Thoracic aorta (tissue), 2 donors: ENCODE measurements around the gene XXYLT1. TPM values are rescaled to one million over a fixed set of nuclear protein-coding genes. Genes with fewer than 3 reads are reported as not detected.

Experiments
- ATAC-seq: fragments of 150-250 bp; one replicate; pipeline ENCODE4 v1.8.0; 2017; ENCODE audit warnings: low read depth; ENCODE audit not compliant: insufficient number of reproducible peaks, low FRiP score
- DNase-seq: peaks from one replicate; pipeline ENCODE4 v3.0.0-alpha.2; 2020; ENCODE audit warnings: low spot score
- H3K27ac ChIP-seq, 2 donors: fragments of 200-600 bp; sonication (generic); 1 replicate in 1 of 2; 2 replicates in 1 of 2; pipeline ENCODE4 v1.5.1; 2016; ENCODE audit warnings: mild to moderate bottlenecking in 2 of 2, moderate library complexity in 2 of 2
- H3K27me3 ChIP-seq: fragments of 200-600 bp; sonication (generic); replicated peaks from 2 replicates; pipeline ENCODE4 v1.6.0; 2016; ENCODE audit warnings: mild to moderate bottlenecking; ENCODE audit not compliant: insufficient read depth
- H3K36me3 ChIP-seq: fragments of 200-600 bp; sonication (generic); one replicate; pipeline ENCODE4 v1.5.1; 2016
- H3K4me1 ChIP-seq, 2 donors: fragments of 200-600 bp; sonication (generic); 1 replicate in 1 of 2; 2 replicates in 1 of 2; pipeline versions ENCODE4 v1.5.1 to v1.6.0; 2016; ENCODE audit warnings: low read depth in 2 of 2, mild to moderate bottlenecking in 1 of 2; ENCODE audit not compliant: control insufficient read depth in 1 of 2
- H3K4me3 ChIP-seq: fragments of 200-600 bp; sonication (generic); 2 replicates; pipeline ENCODE4 v1.5.1; 2016; ENCODE audit warnings: mild to moderate bottlenecking
- H3K9me3 ChIP-seq: fragments of 200-600 bp; sonication (generic); 2 replicates; pipeline ENCODE4 v1.5.1; 2016
- total RNA-seq, 2 donors: library from RNA; depleted of rRNA; stranded (reverse); fragments of >200 nt; gene quantifications; one replicate each; pipeline versions ENCODE4 v1.1.0 to v1.2.3, GENCODE V29; 2016
- TF ChIP-seq, protein P1 (sequence below): fragments of 200-600 bp; sonication (generic); IDR thresholded peaks from one replicate; pipeline ENCODE4 v1.5.1; 2019; ENCODE audit warnings: antibody characterized with exemption

XXYLT1 gene
- total RNA-seq, 2 donors from 2014 or later: 17.7 to 21.2 TPM

DNA sequence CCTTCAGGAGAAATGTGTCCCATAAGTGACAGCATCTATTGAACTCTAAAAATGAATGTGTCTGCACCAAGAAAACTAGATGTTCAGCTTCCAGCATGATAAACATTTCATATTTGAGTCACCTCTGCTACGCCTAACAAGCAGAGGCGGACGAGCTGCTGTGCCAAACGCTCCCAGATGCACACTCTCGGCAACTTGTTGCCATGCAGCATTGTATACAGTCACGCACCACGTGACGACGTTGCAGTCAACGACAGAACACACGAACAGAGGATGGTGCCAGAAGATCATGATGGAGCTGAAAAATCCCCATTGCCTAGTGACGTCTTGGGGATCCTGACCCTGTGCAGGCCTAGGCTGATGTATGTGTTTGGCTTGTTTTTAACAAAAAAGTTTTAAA lies 137.5 kb downstream of the XXYLT1 start:
- TF ChIP-seq, protein P1, sequence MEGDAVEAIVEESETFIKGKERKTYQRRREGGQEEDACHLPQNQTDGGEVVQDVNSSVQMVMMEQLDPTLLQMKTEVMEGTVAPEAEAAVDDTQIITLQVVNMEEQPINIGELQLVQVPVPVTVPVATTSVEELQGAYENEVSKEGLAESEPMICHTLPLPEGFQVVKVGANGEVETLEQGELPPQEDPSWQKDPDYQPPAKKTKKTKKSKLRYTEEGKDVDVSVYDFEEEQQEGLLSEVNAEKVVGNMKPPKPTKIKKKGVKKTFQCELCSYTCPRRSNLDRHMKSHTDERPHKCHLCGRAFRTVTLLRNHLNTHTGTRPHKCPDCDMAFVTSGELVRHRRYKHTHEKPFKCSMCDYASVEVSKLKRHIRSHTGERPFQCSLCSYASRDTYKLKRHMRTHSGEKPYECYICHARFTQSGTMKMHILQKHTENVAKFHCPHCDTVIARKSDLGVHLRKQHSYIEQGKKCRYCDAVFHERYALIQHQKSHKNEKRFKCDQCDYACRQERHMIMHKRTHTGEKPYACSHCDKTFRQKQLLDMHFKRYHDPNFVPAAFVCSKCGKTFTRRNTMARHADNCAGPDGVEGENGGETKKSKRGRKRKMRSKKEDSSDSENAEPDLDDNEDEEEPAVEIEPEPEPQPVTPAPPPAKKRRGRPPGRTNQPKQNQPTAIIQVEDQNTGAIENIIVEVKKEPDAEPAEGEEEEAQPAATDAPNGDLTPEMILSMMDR: no peak

DNA sequence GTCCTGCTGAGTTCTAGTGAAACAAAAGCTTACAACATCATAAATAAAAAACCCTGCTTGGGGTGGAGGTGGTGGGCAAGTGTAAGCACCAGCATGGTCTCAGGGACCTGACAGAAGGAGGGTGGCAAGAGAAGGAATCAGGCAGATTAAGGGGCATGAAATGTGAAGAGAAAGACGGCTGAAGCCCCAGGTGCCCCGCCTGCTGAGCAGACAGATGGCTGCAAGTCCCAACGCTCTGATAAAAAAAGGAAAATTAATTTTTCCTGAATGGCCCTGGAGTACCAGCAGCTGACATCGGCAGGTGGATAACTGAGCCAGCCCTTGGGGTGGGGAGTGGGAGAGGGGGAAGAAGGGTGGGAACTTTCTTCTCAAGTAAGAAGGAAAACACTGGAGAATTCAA lies 137.9 kb downstream of the XXYLT1 start:
- TF ChIP-seq, protein P1: no peak
- no peak overlapping the region for H3K4me3 ChIP-seq

More for the DNA sequence above, 137.5 kb downstream of the XXYLT1 start:
- ATAC-seq (no peak), DNase-seq (no peak)
- no peaks in the 10 kb centered on the region for H3K9me3 ChIP-seq
- no peak overlapping the region for H3K4me3 ChIP-seq
- H3K36me3 ChIP-seq: no peaks in the 10 kb centered on the region
- no peaks in the 10 kb centered on the region for H3K27me3 ChIP-seq
- H3K4me1 ChIP-seq: no peaks in the 10 kb centered on the region
- H3K27ac ChIP-seq: no peak overlapping the region

DNA sequence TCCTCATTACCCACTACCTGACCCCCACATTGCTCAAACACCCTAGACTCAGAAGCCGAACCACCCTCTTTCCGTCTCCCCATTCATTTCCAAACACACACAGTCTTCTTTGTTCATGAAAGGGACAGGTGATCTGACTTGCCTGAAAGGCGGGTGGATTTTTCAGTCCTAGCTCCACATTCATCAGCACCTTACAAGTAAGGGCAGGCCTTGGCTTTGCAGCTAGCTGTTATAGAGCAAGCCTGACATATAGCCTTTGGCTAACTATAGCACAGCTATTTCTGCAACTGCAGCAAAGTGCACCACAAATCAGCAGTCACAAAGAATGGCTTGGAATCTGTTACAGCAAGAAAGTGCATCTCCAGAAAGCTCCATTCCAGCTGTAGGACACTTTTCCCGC lies 139.8 kb downstream of the XXYLT1 start:
- Histone ChIP-seq H3K9me3 (no peaks in the 10 kb centered on the region), H3K4me1 (no peaks in the 10 kb centered on the region), H3K27me3 (no peaks in the 10 kb centered on the region), H3K27ac (no peak overlapping the region), H3K4me3 (no peak overlapping the region), H3K36me3 (no peaks in the 10 kb centered on the region)
- TF ChIP-seq, protein P1: no peak
- ATAC-seq: no peak
- DNase-seq: no peak

More for the DNA sequence above, 137.9 kb downstream of the XXYLT1 start:
- Histone ChIP-seq H3K9me3 (no peaks in the 10 kb centered on the region), H3K4me1 (no peaks in the 10 kb centered on the region), H3K27ac (no peak overlapping the region), H3K36me3 (no peaks in the 10 kb centered on the region), H3K27me3 (no peaks in the 10 kb centered on the region)
- no peak for ATAC-seq
- DNase-seq: no peak

DNA sequence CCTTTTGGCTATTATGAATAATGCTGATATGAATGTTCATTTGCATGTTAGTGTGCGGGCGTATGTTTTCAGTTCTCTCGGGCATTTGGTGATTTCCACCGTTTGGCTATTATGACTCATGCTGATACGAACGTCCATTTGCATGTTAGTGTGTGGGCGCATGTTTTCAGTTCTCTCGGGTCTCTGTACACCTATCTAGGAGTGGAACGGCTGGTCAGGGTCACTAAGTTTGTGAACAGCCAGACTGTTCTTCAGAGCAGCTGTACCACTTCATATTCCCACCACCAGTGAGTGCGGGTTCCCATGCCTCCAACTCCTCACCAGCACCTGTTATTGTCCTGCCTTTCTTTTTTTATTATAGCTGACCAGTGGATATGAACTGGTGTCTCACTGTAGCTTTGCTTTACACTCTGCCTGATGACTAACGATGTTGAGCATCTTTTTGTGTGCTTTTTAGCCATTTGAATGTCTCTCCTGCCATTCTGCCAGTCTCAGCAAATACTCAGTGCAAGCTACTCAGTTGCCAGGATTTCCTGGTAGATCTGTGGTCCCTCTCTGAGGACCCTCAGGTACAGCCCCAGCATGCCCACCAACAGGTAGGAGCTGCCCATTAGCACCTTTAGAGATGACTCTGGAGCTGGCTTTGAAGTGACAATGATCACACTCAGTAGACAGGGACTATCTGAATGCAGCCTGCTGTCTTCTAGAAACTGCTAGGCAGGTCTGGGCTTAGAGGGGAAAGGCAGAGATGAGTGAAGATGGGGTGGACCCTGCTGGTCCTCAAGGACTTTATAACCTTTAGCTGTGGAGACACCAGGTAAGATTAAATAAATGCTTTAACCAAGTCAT lies 141.1 kb downstream of the XXYLT1 start:
- TF ChIP-seq, protein P1: no peak
- H3K27me3 ChIP-seq: no peaks in the 10 kb centered on the region
- no peaks in the 10 kb centered on the region for H3K9me3 ChIP-seq
- H3K36me3 ChIP-seq: no peaks in the 10 kb centered on the region
- no peak overlapping the region for H3K4me3 ChIP-seq
- no peak for ATAC-seq
- no peaks in the 10 kb centered on the region for H3K4me1 ChIP-seq
- H3K27ac ChIP-seq: no peak overlapping the region
- DNase-seq: no peak

DNA sequence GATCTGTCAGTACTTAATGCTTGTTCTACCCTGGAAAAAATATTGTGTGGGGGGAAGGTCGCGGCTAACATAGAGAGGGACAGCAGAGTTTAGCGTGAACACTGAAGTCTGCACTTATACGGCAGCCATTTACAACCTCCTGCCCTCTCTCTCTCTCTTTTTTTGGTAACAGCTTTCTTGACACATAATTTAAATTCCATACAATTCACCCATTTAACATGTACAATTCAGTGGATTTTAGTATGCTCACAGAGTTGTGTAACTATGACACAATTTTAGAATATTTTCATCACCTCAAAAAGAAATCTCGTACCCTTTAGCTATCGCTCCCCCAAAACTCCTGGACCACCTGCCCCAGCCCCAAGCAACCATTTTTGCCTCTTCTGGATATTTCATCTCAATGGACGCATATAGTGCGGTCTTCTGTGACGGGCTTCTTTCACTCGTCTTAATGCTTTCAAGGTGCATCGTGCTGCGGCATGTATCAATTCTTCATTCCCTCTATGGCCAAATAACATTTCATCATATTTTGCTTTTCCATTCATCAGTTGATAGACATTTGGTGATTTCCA lies 141.8 kb downstream of the XXYLT1 start:
- TF ChIP-seq, protein P1: no peak
- no peak overlapping the region for H3K27ac ChIP-seq
- DNase-seq (no peak), ATAC-seq (no peak)
- no peaks in the 10 kb centered on the region for H3K9me3 ChIP-seq
- H3K36me3 ChIP-seq: no peaks in the 10 kb centered on the region
- H3K4me3 ChIP-seq: no peak overlapping the region
- H3K27me3 ChIP-seq: no peaks in the 10 kb centered on the region
- H3K4me1 ChIP-seq: no peaks in the 10 kb centered on the region
